HG02852 (cell line): ENCODE data around the gene PRSS27.
"Not testable (repeated sequence)": the region's sequence is repeated elsewhere in the genome, so short reads cannot be mapped to it uniquely, and the experiment has no call there.

Source experiments
- ATAC-seq: cut with Tn5 transposase; IDR thresholded peaks from one replicate; pipeline ENCODE4 v1.9.1; 2021; ENCODE audit warnings: mild to moderate bottlenecking, moderate library complexity; ENCODE audit not compliant: unreplicated experiment

The PRSS27 gene

GRCh38 chr16:2728034-2728433, 8.0 kb upstream of the PRSS27 start:
- ATAC-seq = no peak

DNA sequence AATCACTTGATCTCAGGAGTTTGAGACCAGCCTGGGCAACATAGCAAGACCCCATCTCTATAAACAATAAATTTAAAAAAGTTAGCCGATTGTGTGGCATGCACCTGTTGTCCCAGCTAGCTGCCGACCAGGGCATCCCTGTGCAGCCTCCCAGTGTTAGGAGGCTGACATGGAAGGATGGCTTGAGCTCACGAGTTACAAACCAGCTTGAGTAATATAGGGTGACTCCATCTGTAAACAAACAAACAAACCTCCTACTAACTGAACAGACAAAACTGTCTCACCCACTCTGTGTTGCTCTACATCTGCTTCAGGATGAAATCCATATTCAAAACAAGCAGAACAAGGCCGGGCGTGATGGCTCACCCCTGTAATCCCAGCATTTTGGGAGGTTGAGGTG, 6.9 kb upstream of the PRSS27 start:
- ATAC-seq = no peak

DNA sequence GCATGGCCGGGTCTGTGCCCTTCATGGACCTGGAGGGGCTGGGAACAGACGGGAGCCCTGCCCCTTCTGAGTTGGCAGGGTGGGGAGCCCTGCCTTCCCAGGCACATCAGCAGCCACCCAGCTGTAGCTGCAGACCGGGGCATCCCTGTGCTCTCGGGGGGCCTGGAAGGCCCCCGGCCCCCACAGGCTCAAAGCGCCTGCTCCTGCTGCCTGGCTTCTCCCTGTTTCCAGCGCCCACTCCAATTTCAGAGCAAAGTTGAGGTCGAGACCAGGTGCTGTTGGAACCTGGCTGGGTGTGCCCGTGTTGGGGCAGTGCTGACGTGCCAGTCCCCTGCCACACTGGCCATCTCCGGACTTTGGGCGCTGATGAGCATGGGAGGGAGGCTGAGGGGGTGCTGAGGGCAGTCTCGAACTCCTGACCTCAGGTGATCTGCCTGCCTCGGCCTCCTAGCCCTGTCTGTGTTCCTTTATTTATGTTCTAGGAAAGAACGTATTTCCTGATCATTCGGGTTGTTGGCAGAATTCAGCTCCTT, 4.9 kb upstream of the PRSS27 start:
- no peak for ATAC-seq

- ATAC-seq = no peak
Measured at GRCh38 chr16:2724088-2724676, 4.2 kb upstream of the PRSS27 start.

GRCh38 chr16:2721634-2722173, 1.7 kb upstream of the PRSS27 start:
- not testable (repeated sequence) for ATAC-seq

GRCh38 chr16:2720719-2721633, 952 bp upstream of the PRSS27 start:
- peak; percentile 72 for ATAC-seq

DNA sequence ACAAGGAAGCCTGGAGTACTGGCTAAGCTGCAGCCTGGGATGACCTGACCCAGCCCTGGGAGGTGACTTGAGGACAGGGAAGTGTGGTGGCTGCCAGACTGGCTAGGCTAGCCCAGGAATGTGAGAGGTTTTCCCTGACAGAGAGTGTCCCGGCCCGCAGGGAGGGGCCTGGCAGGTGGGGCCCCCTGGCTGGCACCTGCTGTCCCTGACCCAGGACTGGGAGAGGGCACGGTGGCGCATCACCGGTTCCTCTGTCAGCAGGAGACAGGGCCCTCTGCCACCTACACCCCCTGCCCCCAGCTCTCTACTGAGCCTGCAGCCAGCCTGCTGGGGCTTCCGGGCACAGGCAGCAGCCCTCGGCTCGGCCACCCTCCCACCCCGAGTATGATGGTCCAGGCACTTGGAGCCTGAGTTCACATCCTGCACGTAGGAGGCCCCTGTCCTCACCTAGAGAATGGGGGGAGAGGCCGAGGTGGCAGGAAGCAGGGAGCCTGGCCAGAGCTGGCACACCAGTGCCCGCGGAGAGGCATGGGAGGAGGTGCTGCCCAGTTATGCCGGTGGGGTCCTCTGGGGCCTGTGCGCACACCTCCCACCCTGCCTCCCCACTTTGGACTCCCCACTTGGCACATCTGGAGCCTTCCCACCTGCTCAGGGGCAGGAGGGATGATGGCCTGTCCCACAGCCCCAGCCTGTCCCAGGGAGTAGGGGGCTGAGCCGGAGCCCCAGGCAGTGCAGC, 528 bp downstream of the PRSS27 start:
- no peak for ATAC-seq

GRCh38 chr16:2717383-2718263, 2.4 kb downstream of the PRSS27 start:
- ATAC-seq = no peak

DNA sequence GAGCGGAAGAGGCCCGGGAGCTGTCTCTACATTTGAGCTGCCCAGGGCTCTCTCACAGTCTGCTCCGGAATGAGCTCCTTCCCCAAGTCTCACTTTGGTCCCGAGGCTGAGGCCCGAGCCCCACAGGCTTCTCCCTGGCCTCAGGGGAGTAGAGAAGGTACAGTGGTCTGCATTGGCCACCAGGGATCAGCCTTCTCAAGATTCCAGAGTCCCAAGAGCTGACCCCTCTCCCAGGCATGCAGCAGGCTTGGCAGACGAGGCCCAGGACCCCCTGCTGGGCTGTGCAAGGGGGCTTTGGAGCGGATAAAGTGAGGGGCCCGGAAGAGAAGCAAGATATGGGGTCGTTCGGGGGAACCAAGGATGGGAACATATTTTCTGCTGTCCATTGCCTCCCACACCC, 3.1 kb downstream of the PRSS27 start:
- ATAC-seq = no peak

DNA sequence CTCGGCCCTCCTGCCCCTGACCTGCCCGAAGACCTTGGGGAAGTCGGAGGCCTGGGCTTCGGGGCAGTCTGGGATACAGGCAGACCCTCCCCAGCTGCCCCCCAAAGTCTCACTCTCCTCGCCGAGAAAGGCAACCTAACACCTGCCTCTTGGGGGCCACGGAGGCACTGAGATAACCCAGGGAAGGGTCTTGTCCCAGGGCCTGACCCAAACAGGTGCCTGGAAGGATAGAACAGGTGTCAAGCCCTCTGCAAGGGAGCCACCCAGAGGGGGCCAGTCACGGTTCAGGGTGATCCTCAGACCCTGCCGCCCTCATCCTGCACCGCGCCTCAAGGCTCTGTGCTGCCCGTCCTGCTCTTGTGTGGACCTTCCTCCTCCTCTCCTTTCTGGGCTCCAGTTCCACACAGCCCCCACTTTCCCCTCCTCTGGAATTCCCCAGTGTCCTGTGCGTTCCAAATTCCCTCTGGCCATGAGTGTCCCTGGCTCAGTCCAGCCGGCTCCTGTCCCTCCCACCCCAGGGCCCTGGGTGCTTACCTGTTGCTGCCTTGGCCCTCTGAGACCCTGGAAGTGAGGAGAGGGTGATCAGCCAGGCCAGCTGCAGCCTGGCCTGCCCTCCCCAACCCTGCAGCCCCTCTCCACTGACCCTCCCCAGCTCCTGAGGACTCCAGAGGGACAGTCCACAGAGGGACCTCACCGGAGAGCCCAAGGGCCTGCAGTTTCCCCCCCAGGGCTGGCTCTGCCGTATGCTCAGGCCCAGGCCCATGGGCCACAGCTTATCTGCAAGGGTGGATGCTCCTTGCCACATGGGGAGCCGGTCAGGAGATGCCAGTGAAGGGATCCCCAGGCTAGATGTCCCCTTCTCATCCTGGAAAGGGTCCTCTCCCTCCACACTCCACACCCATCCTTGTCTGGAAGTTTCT, 3.8 kb downstream of the PRSS27 start:
- ATAC-seq = no peak

- ATAC-seq = no peak
Measured at GRCh38 chr16:2715519-2715918, 4.5 kb downstream of the PRSS27 start.

DNA sequence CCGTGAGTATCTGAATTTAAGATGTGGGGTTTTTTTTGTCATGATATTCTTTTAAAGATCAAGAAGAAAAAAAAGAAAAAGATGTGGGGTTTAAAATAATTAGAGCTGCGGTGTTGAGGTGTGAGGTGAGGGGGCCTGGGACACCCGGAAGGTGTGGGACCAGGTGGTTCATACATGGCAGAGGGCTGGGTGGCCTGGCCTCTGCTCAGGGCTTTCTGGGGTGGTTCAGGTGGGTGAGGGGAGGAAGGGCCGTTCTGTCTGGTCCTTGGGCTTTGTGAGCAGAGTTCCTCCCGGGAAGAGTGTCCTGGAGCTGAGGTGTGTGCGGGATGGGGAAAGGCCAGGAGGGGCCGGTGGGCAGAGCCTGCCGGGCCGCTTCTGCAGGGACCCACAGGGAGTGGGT, 5.0 kb downstream of the PRSS27 start:
- ATAC-seq = no peak

DNA sequence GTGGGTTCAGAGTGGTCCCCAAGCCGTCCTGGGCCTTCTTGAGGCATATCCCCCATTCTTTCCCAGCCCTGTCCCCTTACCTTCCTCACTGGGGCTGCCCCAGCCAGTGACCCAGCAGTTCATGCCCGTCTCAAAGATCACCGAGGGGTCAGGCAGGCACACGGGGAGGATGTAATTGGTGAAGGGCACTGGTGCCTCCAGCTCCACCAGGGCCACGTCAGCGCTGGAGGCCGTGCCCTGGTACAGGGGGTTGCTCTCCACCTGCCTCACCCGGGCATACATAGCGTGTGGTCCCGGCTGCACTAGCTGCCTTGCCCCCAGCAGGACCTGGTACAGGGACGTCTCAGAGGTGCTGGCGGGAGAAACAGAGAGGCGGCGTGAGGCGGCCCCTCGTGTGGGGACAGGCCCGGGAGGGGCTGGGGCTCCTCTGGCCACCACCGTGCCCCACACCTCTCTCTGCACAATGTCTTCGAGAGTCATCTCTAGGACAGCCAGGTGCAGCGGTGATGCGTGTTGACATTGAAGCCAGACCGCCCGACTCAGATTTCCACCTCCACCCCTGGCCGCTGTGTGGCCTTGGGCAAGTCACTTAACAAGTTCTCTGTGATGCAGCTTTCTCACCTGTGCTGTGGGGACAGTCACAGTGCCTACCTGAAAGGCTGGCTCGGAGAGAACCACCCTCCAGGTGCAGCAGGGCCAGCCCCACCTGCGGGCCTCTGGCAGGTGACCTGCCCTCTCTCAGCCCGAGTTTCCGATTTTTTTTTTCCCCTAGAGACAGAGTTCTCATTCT, 5.8 kb downstream of the PRSS27 start:
- no peak for ATAC-seq

DNA sequence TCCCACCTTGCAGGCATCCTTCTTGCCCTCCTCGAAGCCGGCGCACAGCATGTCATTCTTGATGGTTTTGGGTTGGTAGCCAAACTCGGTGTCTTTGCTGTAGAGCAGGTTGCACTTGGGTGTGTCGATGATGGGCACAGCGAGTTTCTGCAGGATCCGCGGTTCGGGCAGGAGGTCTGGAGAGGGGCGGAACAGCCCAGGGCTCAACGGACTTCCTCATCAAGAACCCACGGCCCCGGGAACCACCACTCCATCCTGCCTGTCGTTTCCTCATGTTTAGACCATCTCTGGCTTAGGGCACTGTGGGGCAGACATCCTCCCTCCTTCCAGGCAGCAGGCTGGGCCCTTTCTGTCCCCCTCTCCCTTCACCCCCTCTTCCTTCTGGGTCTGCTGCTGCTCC, 6.5 kb downstream of the PRSS27 start:
- ATAC-seq = no peak

GRCh38 chr16:2712546-2712945, 7.5 kb downstream of the PRSS27 start:
- no peak for ATAC-seq

DNA sequence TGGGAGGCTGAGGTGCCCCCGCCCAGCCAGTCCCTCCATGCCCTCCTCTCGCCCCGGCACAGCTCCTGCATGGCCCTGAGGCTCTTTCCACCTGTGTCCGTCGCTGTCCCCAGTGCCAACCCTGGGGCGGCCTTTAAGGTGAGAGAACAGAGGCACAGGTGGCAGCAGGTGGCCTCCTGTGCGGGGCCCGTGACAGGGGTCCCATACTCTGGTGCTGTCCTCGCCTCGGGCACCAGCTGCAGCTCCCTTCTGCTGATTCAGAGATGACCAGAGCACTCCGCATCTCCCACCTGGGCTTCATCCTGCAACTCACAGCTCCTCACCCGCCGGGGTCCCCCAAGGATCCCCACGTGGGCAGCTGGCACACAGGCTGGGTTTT, 8.0 kb downstream of the PRSS27 start:
- no peak for ATAC-seq

DNA sequence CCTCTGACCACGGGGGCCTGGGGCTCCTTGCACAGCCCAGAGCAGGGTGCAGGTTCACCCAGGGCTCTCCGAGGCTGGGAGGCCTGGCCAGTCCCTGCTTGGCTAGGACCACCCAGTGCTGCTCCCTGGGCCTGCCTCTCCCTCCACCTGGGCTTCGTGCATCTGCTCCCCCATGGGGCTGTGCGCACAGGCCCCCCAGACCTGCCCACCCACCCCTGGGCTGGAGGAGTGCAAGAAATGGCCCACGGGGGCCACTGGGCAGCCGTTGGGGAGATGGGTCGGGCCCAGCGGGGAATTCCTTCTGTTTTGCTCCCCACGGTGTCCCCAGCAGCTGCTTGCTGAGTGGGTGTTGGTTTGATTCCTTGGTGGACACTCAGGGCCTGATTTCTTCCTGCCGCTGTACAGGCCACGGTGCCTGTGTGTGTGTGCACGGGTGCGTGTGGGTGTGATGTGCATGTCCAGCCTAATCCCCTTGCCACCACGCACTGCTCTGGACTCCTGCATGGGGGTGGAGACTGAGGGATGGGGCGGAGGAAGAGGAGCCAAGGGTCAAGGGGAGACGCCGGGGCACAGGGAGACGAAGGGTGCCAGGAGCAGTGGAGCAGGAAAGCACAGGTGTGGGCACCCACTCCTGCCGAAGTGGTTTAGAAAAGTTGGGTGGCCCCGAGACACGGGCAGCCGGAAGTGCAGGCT, 8.5 kb downstream of the PRSS27 start:
- no peak for ATAC-seq

DNA sequence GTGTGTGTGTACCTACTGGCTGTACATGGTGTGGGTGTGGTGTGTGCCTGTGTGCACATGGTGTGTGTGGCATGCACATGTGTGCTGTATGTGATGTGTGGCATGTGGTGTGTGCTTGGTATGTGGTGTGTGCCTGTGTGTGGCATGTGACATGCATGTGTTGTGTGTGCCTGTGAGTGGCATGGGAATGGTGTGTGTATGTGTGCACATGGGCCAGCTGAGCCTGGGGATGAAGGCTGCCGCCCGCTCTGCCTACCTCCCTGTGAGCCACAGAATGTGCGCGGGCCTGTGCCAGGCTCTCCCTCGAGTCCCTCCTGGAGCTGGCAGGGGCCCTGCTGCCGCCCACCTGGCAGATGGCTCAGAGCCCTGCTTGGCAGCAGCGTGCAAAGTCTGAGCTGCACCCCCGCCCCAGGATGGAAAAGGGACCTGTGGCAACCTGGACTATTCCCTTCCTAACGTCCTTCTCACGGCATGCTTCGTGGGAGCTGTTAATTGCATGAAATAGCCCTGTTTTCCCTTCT, 9.3 kb downstream of the PRSS27 start:
- ATAC-seq = no peak
